EH (cell line): ENCODE data around the gene HRH4.

Experiments used
- DNase-seq: peaks from one replicate; pipeline ENCODE4 v3.0.0-alpha.2; 2015; ENCODE audit warnings: low read depth

HRH4 gene

GRCh38 chr18:24509435-24509834, 49.0 kb downstream of the HRH4 start:
- DNase-seq, result no peak

GRCh38 chr18:24514439-24514838, 54.0 kb downstream of the HRH4 start:
- DNase-seq, result peak; percentile 63

DNA sequence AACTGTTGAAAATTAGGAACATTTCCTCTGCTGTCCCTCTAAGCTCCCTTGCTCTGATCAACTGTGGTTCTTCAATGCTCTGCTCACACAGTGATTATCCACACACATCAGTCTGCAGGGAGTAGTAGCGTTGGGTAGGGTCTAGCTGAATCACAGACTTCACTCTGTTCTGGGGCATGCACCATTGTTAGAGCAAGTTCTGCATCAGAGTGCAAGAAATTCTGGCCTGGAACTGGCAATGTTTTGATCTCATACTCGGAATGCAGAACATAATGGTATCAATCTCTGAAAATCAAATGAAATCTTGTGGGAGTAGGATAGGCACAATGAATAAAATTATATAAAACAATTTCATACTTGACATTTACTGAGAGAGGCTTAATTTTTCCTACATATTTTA, 55.3 kb downstream of the HRH4 start:
- DNase-seq, result no peak

DNA sequence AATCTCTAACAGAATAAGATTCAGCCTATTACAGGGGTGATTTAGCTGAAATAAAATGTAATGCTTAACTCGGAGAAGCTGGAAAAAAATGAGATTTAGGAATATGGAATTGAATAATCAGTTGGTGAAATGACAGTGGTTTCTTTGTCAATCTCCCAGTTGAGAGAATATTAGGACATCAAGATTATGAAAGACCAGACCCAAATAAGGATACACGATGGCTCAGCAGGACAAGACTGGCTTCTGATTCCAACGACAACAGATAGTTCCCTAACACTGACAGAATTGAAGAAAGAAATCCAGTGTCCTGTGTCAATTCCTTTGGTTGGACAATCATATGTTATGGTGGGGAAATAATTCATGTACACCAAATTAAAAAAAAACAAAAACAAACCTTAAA, 55.8 kb downstream of the HRH4 start:
- no peak for DNase-seq

DNA sequence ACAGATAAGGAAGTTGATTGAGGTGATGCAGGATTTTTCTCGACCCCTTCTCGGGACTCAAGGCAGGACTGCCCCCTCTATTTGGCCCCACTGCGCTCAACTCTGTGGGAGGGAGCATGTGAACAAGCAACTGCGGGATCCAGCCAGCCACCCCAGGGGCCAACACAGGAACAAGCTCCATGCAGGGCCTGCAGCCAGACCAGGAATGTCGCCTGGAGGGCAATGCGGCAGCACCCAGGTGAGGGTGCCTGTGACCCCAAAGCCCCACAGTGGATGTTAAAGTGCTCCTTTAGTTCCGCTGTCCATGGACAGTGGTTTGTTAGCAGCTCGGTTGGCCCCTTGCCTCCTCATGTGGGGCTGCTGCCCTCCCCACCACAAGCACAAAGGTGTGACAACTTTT, 57.1 kb downstream of the HRH4 start:
- DNase-seq, result no peak

DNA sequence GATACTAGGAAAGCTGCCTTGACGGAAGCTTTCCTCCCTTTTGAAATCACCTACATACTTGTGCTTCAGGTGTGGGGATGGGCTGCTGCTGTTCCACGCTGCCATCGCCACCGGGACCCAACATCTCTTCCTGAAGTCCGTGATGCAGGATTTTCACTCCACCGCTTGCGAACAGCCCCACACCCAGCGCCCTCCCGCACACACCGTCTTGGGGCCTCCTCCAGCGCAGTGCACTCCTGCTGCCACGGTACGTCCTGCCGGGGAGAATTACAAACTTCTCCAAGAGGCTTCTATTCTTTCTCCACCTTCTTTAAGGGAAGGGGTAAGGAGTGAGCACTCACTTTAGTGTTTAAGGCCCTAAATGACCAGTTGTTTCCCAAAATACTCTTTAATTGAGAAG, 58.2 kb downstream of the HRH4 start:
- no peak for DNase-seq
